ENCODE data around the gene PRKCD.
A peak's percentile ranks its signal among the peaks of the same experiment; 100 is the strongest.

Gene PRKCD
- total RNA-seq = 72.0 to 188 (median 136) reads per million in 18 experiments

- DNase-seq = peak; percentile 74 to 87
Observed at GRCh38 chr3:53160660-53161449, at the start of gene PRKCD. Gene PRKCD, plus strand, starts transcription at chr3:53161209. Its CDS starts 17,214 bp downstream, at chr3:53178423.

DNA sequence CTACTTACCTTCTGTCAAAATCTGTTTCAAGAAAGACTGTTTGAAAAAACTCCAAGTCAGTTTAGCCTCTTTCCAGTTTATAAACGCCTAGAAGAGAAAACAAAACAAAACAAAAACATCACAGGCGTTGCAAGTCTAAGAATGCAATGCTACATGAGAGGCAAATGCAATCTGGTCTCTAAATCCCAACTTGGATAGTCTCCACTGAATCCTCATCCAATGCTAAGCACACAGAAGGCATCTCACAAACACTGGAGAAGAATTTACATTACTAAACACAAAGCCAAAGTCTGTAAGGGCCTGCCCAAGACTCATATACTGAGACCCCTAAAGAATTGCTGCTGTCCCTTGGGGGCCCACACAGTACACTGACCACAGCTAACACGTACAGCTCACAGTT lies 49.2 kb upstream of the PRKCD start:
- no peak for DNase-seq

GRCh38 chr3:53113293-53114010 lies 47.6 kb upstream of the PRKCD start:
- DNase-seq = no peak

DNA sequence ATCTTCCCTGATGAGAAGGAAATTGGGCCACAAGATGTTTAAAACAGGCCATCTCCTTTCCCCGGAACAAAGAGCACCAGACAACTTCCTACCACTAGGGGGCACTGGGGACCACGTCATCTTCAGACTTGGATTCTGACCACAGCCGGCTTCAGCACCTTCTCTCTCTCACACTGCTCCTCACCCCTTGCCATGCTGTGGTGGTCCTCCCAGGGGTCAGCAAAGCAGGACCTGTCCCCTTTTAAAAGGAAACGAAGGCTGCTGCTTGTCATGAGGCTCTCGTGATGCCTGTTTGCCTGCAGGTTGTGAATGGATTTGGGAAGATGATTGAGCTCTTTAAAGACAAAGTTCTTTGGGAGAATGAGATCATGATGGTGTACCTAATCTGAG lies 47.0 kb upstream of the PRKCD start:
- peak; percentile 85 to 86 for DNase-seq

DNA sequence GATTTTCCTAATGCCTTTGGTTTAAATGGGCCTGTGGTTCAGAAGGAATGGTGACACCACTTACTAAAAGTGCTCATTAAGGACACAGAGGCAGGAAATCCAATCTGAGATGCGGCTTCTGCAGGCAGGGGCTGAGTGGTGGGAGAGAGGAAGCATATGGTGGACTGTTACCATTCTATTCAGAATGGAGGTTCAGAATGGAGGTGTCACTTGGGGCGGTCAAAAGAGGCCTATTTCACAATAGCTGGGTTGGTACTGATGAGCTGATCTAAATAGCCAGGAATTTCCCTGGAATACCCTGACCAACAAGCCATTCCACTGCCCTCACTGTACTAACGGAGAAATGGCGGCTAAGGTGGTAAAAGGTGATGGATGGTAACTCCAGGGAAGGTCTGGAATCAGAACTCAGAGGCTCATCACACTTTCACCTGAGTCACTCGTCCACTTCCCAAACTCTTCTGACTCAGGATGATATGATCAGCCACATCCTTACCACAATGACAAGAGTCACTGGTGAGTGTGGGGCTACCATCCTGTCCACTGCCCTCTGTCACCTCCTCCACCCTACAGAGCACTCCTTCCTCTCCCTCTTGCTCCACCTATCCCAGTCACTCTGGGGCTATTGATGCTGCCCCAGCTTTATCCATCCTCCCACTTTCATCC lies 46.5 kb upstream of the PRKCD start:
- DNase-seq = peak in 1 of 2 donors; percentile 14

DNA sequence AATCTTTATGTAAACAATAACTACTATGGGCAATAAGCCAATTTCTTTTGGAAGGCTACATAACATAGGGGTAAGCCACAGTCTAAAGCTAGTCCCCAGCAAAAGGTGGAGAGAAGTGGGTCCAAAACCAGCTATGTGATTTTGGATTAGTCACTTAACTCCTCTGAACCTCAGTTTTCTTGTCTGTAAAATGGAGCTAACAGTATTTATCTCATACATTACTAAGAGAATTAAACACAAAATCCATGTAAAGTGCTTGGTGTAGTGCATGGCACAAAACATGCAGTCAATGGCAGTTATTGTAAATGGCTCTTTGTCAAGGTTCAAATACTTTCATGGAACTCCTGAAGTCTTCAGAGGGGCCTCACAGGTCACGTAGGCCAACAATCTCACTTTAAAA lies 44.1 kb upstream of the PRKCD start:
- DNase-seq = no peak

DNA sequence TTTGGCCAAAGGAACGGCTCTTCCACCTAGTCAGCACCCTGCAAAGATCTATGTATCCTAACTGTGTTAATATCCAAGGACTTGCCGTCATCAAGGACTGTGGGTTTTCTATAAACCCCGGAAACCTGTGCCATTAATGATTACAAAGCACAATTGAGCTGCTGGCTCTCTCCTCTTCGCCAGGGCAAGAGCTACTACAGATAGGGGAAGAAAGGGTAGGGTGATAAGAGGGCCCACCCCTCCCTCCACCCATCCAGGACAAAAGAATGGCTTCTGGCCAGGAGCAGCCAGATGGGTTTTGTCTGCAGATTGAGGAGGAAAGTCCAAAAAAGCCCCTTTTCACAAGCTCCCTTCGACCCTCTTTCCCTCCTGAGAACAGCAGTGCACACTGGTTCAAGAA lies 40.7 kb upstream of the PRKCD start:
- no peak for DNase-seq

GRCh38 chr3:53122255-53122932 lies 38.6 kb upstream of the PRKCD start:
- DNase-seq = no peak

DNA sequence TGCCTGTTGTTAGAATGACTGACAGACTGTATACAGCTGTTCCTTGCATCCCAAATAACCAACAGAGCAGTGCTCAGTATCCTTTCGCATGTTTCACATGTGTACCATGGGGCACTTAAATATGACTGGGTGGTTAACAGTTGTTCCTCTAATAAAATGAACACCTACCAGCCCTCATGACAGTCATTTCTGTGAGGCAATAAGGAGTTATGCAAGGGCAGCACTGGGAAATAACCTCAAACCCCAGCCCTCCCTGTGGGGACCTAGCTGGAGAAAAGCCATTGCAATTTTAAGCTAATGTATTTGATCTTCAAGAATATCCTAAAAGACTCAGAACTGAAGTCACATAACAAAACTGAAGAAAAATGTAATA lies 38.1 kb upstream of the PRKCD start:
- peak; percentile 87 to 88 for DNase-seq

DNA sequence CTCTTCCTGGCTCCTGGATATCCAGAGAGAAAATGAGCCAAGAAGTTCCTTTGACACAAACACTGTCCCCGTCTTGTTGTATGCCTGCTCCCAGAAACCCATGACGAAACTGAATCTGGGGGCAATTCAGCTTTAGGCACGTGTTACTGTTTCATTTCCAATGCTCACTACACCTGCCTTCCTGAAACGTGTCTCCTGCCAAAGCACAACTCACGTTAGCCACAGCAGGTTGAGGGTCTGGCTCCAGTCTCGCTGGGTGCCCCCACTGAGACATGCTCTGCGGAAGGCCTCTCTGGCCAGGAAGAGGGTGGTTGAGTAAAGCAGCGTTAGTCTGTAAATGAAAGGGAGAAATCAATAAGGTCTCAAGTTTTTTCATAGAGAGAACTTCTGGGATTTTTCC lies 37.5 kb upstream of the PRKCD start:
- no peak for DNase-seq

GRCh38 chr3:53123953-53124352 lies 37.1 kb upstream of the PRKCD start:
- DNase-seq = no peak

DNA sequence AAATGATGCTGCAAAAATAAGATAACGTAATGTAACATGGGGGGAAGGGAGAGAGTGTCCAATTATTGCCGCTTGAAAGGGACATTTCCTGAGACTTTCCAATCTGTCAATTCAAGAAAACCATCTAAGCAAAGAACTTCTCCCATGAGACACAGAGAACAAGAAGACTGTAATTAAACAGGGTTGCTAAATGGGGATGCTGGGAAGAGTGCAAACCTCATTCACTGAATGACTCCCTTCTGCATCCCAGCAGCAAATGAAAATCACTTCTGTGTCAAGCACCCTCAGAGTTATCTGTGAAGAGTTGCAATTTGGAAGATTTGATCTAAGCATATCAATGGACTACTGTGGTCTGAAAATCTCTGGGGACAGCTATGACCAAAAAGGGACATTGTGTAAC lies 34.4 kb upstream of the PRKCD start:
- no peak for DNase-seq

- no peak for DNase-seq
Observed at GRCh38 chr3:53129344-53129743, 31.7 kb upstream of the PRKCD start.

DNA sequence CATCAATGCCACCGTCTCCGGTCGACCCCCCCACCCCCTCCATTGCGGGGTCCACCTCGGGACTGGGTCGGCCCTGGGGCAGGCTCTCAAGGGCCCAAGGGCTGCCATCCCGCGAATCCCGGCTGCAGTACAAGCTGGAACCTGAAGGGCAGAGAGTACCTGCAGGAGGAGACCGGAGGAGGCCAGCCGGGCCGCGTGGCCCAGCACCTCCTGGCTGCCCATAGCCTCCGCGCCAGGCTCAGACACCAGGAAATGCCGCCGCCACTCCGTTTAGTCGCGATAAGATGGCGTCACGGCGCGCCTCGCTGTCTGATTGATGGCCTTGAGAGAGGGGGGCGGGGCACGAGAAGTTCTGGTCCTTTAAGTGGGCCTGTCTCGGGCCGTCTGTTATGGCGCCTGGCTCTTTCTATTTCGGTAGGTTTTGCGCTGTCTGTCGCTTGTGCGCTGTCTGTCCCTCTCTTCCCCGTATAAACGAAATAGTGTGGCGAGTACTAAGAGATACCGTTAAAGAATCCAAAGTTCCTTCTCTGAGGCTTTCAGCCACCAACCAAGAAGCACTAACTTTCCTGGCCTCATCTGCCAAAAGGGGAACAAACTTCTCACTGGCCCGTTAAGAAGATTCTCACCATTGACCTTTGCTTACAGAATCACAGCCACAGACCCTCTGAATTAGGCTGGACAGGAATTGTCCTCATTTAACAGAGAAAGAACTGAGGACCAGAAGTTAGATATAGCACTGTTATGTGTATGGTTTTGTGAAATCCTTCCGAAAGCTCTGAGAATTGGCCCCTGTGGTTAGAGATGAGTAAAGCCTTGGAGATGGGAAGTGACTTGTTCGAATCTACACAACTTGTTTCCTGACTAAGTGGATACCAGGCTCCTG lies 30.6 kb upstream of the PRKCD start, which contains the start of gene RFT1:
TSS of gene RFT1 (minus strand) at position 257 of the 883 bp plus-strand sequence. CDS start at position 222, 35 bp downstream.
- DNase-seq = peak; percentile 96 to 97

- no peak for DNase-seq
Observed at GRCh38 chr3:53131096-53131495, 29.9 kb upstream of the PRKCD start.

DNA sequence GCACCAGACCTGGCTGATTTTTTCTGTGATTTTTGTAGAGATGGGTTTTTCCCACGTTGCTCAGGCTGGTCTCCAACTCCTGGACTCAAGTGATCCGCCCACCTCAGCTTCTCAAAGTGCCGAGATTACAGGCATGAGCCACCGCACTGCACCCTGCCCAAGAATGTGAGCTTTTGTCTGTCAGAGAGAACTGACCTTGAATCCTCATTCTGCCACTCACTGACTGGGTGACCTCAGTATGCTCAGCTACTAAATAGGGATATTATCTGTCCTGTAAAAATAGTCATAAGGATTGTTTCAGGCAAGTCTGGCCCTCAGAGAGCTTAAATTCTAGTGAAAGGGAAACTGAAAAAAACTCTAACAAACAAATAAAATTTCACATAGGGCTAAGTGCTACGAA lies 28.7 kb upstream of the PRKCD start:
- DNase-seq = no peak

- DNase-seq = peak; percentile 74 to 82
Observed at GRCh38 chr3:53134631-53135232, 26.3 kb upstream of the PRKCD start.

DNA sequence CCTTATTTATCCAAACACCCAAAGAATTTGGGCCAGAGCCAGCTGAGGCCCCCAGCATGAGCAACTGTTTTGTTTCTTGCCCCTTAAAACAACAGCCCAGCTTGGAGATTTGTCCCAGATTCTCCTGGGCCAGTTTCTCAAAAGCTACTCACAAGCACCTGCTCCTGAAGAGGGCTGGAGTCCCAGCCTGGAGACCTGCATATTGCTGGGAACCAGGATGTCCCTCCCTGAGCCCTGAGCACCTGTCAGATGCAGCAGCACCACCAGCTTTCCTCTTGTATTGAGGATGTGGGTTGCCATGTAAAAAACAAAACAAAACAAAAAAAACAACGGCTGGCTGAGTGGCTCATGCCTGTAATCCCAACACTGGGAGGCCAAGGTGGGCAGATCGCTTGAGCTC lies 23.8 kb upstream of the PRKCD start:
- DNase-seq = no peak

- peak; percentile 85 to 87 for DNase-seq
Observed at GRCh38 chr3:53137835-53138446, 23.1 kb upstream of the PRKCD start.

DNA sequence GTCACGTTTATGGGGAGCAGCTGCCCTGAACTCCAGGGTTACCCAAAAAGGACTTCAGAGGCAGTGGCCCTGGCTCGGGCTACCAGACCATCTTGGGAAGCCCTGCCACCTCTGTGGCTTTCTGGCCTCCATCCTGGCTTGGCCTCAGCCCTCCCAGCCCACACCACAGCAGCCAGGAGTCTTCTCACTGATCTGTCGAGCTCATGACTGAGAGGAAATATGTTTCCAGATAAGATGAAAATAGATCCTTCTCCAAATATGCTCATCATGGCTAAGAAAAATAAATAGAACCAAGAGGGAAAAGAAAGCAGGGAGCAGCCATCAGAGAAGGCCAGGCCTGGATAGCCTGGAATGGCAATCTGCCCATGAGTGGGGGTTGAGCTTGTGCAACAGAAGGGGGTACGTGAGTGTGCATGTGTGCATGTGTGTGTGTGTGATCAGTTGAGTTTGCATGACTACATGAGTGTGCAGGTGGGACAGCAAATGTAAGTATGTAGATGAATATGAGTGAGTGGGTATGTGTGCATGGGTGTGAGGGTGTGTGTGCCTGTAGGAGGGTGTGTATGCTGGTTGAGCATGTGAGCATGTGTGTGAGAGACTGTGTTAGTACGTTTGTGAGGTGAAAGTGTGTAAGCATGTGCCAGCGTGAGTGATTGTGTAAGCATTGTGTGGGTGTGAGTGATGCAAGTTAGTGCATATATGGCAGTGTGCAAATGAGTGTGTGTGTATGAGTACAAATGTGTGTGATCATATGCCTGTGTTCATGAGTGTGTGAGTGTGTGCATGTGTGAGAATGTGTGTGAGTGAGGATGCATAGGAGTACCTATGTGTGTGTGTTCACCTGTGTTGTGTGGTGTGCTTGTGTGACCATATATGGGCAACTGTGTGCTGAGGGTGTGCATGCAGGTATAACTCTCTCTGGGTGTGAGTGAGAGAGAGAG lies 20.8 kb upstream of the PRKCD start:
- no peak for DNase-seq
